Body of pancreas (tissue), 4 donors: ENCODE results near the gene ABCA1.

Experiments used
- POLR2A ChIP-seq, 3 donors: fragments of 450-650 bp; IDR thresholded peaks; one replicate each; pipeline ENCODE4 v1.6.1; 2016; ENCODE audit warnings: antibody characterized with exemption in 3 of 3, mild to moderate bottlenecking in 2 of 3
- TF ChIP-seq, protein P1 (sequence below), 7 experiments: fragments of 450-650 bp in 4 of 7; fragments of 200-600 bp in 3 of 7; sonication (generic) in 3 of 7; IDR thresholded peaks; one replicate each; pipeline ENCODE4 v1.5.1; 2016 to 2019; ENCODE audit warnings: antibody characterized with exemption in 7 of 7

DNA sequence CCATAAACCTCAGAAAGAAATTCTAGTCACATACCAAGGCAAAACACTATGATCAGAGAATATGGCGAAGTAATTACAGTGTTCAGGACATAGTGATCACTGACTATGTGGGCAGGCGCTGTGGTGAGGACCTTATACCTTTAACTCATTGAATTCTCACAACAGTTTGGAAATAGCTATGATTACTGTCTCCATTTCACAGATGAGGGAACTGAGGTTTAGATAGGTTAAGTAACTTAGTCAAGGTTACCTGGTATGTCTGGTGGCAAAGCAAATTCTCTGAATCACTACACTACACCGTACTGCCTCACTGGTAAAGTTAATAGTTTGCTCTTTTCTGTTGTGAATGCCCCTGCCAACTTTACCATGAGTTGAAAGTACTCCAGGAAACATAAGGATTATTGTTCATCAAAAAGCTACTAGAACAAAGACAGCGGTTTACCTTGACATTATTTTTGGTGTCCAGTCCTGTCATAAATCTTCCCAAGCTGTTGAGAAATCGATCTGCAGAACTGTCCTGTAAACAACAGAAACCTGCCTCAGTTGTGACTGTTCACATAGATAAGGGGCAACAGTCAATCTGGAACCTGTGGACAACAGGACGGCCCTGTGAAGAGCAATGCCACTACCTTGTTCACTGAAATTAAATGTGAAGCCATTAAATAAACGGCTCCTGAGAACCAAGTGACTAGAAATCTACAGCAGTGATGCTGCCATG, 127.7 kb downstream of the ABCA1 start:
- TF ChIP-seq, protein P1, sequence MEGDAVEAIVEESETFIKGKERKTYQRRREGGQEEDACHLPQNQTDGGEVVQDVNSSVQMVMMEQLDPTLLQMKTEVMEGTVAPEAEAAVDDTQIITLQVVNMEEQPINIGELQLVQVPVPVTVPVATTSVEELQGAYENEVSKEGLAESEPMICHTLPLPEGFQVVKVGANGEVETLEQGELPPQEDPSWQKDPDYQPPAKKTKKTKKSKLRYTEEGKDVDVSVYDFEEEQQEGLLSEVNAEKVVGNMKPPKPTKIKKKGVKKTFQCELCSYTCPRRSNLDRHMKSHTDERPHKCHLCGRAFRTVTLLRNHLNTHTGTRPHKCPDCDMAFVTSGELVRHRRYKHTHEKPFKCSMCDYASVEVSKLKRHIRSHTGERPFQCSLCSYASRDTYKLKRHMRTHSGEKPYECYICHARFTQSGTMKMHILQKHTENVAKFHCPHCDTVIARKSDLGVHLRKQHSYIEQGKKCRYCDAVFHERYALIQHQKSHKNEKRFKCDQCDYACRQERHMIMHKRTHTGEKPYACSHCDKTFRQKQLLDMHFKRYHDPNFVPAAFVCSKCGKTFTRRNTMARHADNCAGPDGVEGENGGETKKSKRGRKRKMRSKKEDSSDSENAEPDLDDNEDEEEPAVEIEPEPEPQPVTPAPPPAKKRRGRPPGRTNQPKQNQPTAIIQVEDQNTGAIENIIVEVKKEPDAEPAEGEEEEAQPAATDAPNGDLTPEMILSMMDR (IDR thresholded peaks at IDR 0.05) = no peak
- no peak for TF ChIP-seq POLR2A (IDR thresholded peaks at IDR 0.05)
